ENCODE results near the gene CYBB. TPM values are rescaled to one million over a fixed set of nuclear protein-coding genes. Genes with fewer than 3 reads are reported as not detected.

Gene CYBB
- total and polyA plus RNA-seq, 2 of the 4 experiments (the other 2 are of a cell fraction): not detected

- Histone ChIP-seq H3K56ac (ENCODE audit: extremely low read depth, insufficient read depth, low read length) (no peak overlapping the region), H2AK5ac (ENCODE audit: low read depth, low read length) (no peak overlapping the region), H3K18ac (ENCODE audit: low read depth, low read length) (no peak overlapping the region), H3K4me1 (ENCODE audit: control insufficient read depth, insufficient read depth, low read length) (no peaks in the 10 kb centered on the region; the same call in 1 of the 2 replicates), H3K9me1 (ENCODE audit: insufficient read depth, low read length) (no peaks in the 10 kb centered on the region), H3K79me1 (ENCODE audit: low read depth in 1 of 2, low read length in 2 of 2) (peaks cover 3 to 10% of the 10 kb centered on the region in 2 experiments; a peak in 2 of 4 replicates), H3K14ac (replicated peaks; ENCODE audit: low read depth, low read length) (no peak overlapping the region), H3K4me3 (ENCODE audit: insufficient read depth, low read depth, low read length) (peak overlapping the region; percentile 9; the same call in 1 of the 2 replicates), H3K9me3 (ENCODE audit: control insufficient read depth, insufficient read depth, low read length) (no peaks in the 10 kb centered on the region), H3K9ac (ENCODE audit: low read depth, low read length) (no peak overlapping the region), H2AK9ac (replicated peaks; ENCODE audit: low read depth, low read length, poor library complexity) (peak overlapping the region; percentile 85), H3K27me3 (ENCODE audit: control insufficient read depth, insufficient read depth, low read length) (no peaks in the 10 kb centered on the region), H3K4ac (ENCODE audit: low read depth, low read length) (no peak overlapping the region), H2AFZ (replicated peaks; ENCODE audit: low read length, poor library complexity) (no peak overlapping the region), H4K8ac (ENCODE audit: low read depth in 2 of 2, low read length in 2 of 2) (no peak overlapping the region), H2BK120ac (ENCODE audit: low read depth, low read length) (no peak overlapping the region), H2BK5ac (ENCODE audit: low read depth, low read length, poor library complexity, severe bottlenecking) (no peak overlapping the region), H4K91ac (ENCODE audit: insufficient read depth, low read depth, low read length) (no peak overlapping the region; the same call in 1 of the 2 replicates), H2BK15ac (ENCODE audit: low read depth, low read length) (no peak overlapping the region), H3K36me3 (ENCODE audit: control insufficient read depth, insufficient read depth, low read length) (no peaks in the 10 kb centered on the region), H3K4me2 (ENCODE audit: low read depth, low read length) (peak overlapping the region; percentile 94), H2BK20ac (ENCODE audit: low read depth, low read length) (no peak overlapping the region), H3K23ac (ENCODE audit: low read depth, low read length) (no peak overlapping the region), H4K20me1 (ENCODE audit: insufficient read depth, low read length) (no peaks in the 10 kb centered on the region), H3K27ac (ENCODE audit: insufficient read depth, low read length) (no peak overlapping the region), H4K5ac (ENCODE audit: low read depth, low read length) (no peak overlapping the region)
- ChIA-PET CTCF (no interaction called here), POLR2A (ENCODE audit: unreplicated experiment) (no interaction called here)
- BruUV-seq (replicated peaks): no TSS peak
- no peak for ATAC-seq (ENCODE audit: low read depth)
- in situ Hi-C loops (cut with MboI; ENCODE audit: low sequenced_read_pairs) (no loop called here), dilution Hi-C loops (cut with HindIII; ENCODE audit: low sequenced_read_pairs, unreplicated experiment) (no loop called here), intact Hi-C loops (cut with micrococcal nuclease) (no loop called here)
- no CpG with 5 or more reads among the region's 3 CpGs for WGBS, 2 experiments (ENCODE audit: extremely low coverage in 2 of 2, insufficient read length in 1 of 2)
- DNase-seq: peak; percentile 18
- TF ChIP-seq CEBPB (IDR thresholded peaks at IDR 0.05; ENCODE audit: low read depth, low read length): no peak
- 0 out of 2 replicates have a peak, but pooled peaks have one; percentile 7 for TF ChIP-seq FOS (IDR thresholded peaks at IDR 0.05; ENCODE audit: low read depth, low read length)
- no peak for TF ChIP-seq NFE2L2 (IDR thresholded peaks at IDR 0.05; ENCODE audit: low read depth, low read length)
- TF ChIP-seq RCOR1 (IDR thresholded peaks at IDR 0.05; ENCODE audit: insufficient replicate concordance, low read length): no peak
Observed at GRCh38 chrX:37846141-37846540, 66.3 kb downstream of the CYBB start.

Measured in IMR-90 (cell line).